Ovary (tissue), 9 donors: ENCODE measurements around the gene GRK1. TPM values are rescaled to one million over a fixed set of nuclear protein-coding genes. Genes with fewer than 3 reads are reported as not detected.

Source experiments
- DNase-seq, 5 donors: peaks; one replicate each; pipeline ENCODE4 v3.0.0-alpha.2; 2019 to 2020
- H3K27ac ChIP-seq, 2 donors: fragments of 200-600 bp; one replicate each; pipeline versions ENCODE4 v1.5.1 to v1.8.0; 2019 to 2022
- H3K27me3 ChIP-seq: fragments of 200-600 bp; one replicate; pipeline ENCODE4 v1.8.0; 2022
- H3K36me3 ChIP-seq: fragments of 200-600 bp; sonication (generic); one replicate; pipeline ENCODE4 v1.5.1; 2019
- H3K4me1 ChIP-seq: one replicate; pipeline ENCODE4 v1.8.1; 2013; ENCODE audit warnings: mild to moderate bottlenecking, moderate library complexity; ENCODE audit not compliant: insufficient read depth
- H3K4me3 ChIP-seq: fragments of 200-600 bp; sonication (generic); one replicate; pipeline ENCODE4 v1.5.1; 2017
- H3K9me3 ChIP-seq, 2 donors: fragments of 200-600 bp in 1 of 2; sonication (generic) in 1 of 2; one replicate each; pipeline versions ENCODE4 v1.5.1 to v1.8.1; 2013 to 2019; ENCODE audit warnings: mild to moderate bottlenecking in 1 of 2, moderate library complexity in 1 of 2
- CTCF ChIP-seq, 3 donors: fragments of 450-650 bp in 2 of 3; fragments of 200-600 bp in 1 of 3; IDR thresholded peaks; one replicate each; pipeline versions ENCODE4 v1.5.1 to v1.8.0; 2016 to 2022; ENCODE audit warnings: antibody characterized with exemption in 3 of 3, mild to moderate bottlenecking in 1 of 3
- EP300 ChIP-seq: sonication (generic); formaldehyde crosslinking; IDR thresholded peaks from one replicate; pipeline ENCODE4 v1.6.1; 2017; ENCODE audit warnings: antibody characterized with exemption
- POLR2A ChIP-seq: fragments of 450-650 bp; IDR thresholded peaks from one replicate; pipeline ENCODE4 v1.6.1; 2017; ENCODE audit warnings: antibody characterized with exemption, mild to moderate bottlenecking, moderate library complexity
- WGBS, 3 donors: extraction: QIAGEN DNeasy Blood & Tissue Kit in 1 of 3; methylation state at CpG; one replicate each; pipeline versions ENCODE4 v1.1.5 to v1.1.7; 2013 to 2017; 5-methylcytosine and 5-hydroxymethylcytosine counted together
- intact Hi-C, 4 donors: fragments of 100-400 bp; cut with DNase I; formaldehyde crosslinking; loops; one replicate each; pipeline versions ENCODE4 v1.11.0 to v1.15.1; 2022 to 2023
- polyA plus RNA-seq, 2 donors: library from polyadenylated mRNA; stranded (reverse); fragments of 200-250 nt in 1 of 2; fragments of 350-450 nt in 1 of 2; fragmentation: Illumina TruSeq in 1 of 2; extraction: RNeasy Lipid Tissue Mini Kit (QIAGEN cat#74804) in 1 of 2; gene quantifications; one replicate each; pipeline ENCODE4 v1.2.3, GENCODE V29; 2013 to 2014
- total RNA-seq, 7 donors: library from RNA; depleted of rRNA in 2 of 7; stranded (reverse); fragments of >200 nt in 2 of 7; fragmentation: NEBNext Ultra II Directional in 3 of 7; extraction: Animal tissue kit (Norgen Biotek cat#: 25700) in 3 of 7; gene quantifications; one replicate each; pipeline versions ENCODE4 v1.1.0 to v1.2.4, GENCODE V29; 2016 to 2023
- donor health status: DM: no; HTN: no; CAD: no; lungs with moderate emphysema.
- donor health status: DM: no; HTN: no; CAD: no.
- donor health status: Bipolar disorder and iron deficiency.
- donor health status: DM: yes; HTN: yes; CAD: no.
- donor health status: DM: no; HTN: no; CAD: no.
- donor health status: DM: yes; HTN: yes; CAD: no.

Gene GRK1
- total and polyA plus RNA-seq, 9 donors, result 0.02 to 0.10 (median 0.07) TPM; not detected in 6

- TF ChIP-seq EP300 (no peak), CTCF (IDR thresholded peaks at IDR 0.05) (no peak), POLR2A (no peak)
- WGBS, 3 donors, result 28 to 39% (median 30%) methylated on average over 15 of the region's 15 CpGs
- H3K36me3 ChIP-seq, result no peaks in the 10 kb centered on the region
- no peak overlapping the region for H3K4me3 ChIP-seq
- no peaks in the 10 kb centered on the region for H3K27me3 ChIP-seq
- no peaks in the 10 kb centered on the region for H3K4me1 ChIP-seq
- H3K27ac ChIP-seq, result no peak overlapping the region
- DNase-seq, result no peak
- no peaks in the 10 kb centered on the region for H3K9me3 ChIP-seq
- intact Hi-C loops, result no loop called here
These were observed 75.0 kb downstream of the GRK1 start for GRCh38 chr13:113742000-113742441.

GRCh38 chr13:113742445-113743120, 75.6 kb downstream of the GRK1 start:
- H3K4me1 ChIP-seq, result no peaks in the 10 kb centered on the region
- DNase-seq, result no peak
- intact Hi-C loops, result no loop called here
- H3K4me3 ChIP-seq, result no peak overlapping the region
- no peaks in the 10 kb centered on the region for H3K27me3 ChIP-seq
- WGBS, 3 donors, result 67 to 72% (median 69%) methylated on average over 21 of the region's 21 CpGs
- no peaks in the 10 kb centered on the region for H3K36me3 ChIP-seq
- no peaks in the 10 kb centered on the region for H3K9me3 ChIP-seq
- TF ChIP-seq EP300 (no peak), CTCF (IDR thresholded peaks at IDR 0.05) (no peak), POLR2A (no peak)
- no peak overlapping the region for H3K27ac ChIP-seq

DNA sequence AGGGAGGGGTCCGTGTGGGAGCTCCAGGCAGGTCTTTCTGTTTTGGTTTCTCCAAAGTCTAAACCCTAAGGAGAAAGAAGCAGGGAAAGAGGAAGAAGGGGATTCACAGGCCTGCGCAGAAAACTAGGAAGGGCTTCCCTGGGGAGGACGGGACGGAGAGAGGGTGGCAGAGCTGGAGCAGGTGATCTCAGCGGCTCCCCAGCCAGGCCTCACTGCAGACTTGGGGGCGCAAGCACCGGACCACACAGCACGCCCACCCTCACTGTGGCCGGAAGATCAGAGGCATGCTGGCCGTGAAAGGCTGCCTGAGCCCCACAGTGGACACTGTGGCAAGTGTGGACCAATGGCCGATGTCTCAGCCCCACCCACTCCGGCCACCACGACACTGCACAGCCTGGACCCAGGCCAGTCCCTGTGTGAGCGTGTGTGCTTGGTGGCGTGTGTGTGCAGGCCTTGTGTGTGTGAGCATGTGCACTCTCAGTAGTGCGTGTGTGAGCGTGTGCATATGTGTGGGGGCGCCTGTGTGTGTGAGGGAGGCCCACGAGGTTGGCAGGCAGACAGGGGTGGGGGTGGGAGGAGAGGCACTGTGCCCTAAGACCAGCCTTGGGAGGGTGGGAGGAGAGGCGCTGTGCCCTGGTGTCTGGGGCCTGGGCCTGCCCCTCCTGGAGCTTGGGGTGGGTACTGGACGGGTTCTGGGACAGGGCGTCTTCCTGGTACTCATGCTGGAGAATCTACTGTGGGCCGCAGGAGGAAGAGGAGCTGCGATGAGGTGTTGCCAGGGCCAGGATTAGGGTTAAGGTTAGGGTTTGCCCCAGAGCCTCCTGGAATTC, 76.6 kb downstream of the GRK1 start:
- no peak overlapping the region for H3K27ac ChIP-seq
- no peak for TF ChIP-seq CTCF (IDR thresholded peaks at IDR 0.05)
- TF ChIP-seq EP300, result no peak
- TF ChIP-seq POLR2A, result no peak
- H3K4me1 ChIP-seq, result no peaks in the 10 kb centered on the region
- 79 to 85% (median 83%) methylated on average over 23 to 24 of the region's 24 CpGs for WGBS, 3 donors
- H3K36me3 ChIP-seq, result no peaks in the 10 kb centered on the region
- DNase-seq, result no peak
- no peak overlapping the region for H3K4me3 ChIP-seq
- intact Hi-C loops, result no loop called here
- H3K27me3 ChIP-seq, result no peaks in the 10 kb centered on the region
- no peaks in the 10 kb centered on the region for H3K9me3 ChIP-seq

- no peaks in the 10 kb centered on the region for H3K9me3 ChIP-seq
- no peaks in the 10 kb centered on the region for H3K27me3 ChIP-seq
- H3K4me1 ChIP-seq, result no peaks in the 10 kb centered on the region
- DNase-seq, result no peak
- 84 to 86% (median 84%) methylated on average over 18 to 21 of the region's 21 CpGs for WGBS, 3 donors
- no peaks in the 10 kb centered on the region for H3K36me3 ChIP-seq
- no peak overlapping the region for H3K27ac ChIP-seq
- TF ChIP-seq POLR2A (no peak), EP300 (no peak), CTCF (IDR thresholded peaks at IDR 0.05) (no peak)
- intact Hi-C loops, result no loop called here
- H3K4me3 ChIP-seq, result no peak overlapping the region
These were observed 77.4 kb downstream of the GRK1 start for GRCh38 chr13:113744197-113745000.
